ENCODE measurements around the gene ZNF664. TPM values are rescaled to one million over a fixed set of nuclear protein-coding genes. Genes with fewer than 3 reads are reported as not detected.

Gene ZNF664
- total and polyA plus RNA-seq, 9 of the 15 experiments (the other 6 are each of a cell fraction or from before 2014, with no cell fraction given), result 3.3 to 101 (median 63.6) TPM

- TF ChIP-seq, protein P1, sequence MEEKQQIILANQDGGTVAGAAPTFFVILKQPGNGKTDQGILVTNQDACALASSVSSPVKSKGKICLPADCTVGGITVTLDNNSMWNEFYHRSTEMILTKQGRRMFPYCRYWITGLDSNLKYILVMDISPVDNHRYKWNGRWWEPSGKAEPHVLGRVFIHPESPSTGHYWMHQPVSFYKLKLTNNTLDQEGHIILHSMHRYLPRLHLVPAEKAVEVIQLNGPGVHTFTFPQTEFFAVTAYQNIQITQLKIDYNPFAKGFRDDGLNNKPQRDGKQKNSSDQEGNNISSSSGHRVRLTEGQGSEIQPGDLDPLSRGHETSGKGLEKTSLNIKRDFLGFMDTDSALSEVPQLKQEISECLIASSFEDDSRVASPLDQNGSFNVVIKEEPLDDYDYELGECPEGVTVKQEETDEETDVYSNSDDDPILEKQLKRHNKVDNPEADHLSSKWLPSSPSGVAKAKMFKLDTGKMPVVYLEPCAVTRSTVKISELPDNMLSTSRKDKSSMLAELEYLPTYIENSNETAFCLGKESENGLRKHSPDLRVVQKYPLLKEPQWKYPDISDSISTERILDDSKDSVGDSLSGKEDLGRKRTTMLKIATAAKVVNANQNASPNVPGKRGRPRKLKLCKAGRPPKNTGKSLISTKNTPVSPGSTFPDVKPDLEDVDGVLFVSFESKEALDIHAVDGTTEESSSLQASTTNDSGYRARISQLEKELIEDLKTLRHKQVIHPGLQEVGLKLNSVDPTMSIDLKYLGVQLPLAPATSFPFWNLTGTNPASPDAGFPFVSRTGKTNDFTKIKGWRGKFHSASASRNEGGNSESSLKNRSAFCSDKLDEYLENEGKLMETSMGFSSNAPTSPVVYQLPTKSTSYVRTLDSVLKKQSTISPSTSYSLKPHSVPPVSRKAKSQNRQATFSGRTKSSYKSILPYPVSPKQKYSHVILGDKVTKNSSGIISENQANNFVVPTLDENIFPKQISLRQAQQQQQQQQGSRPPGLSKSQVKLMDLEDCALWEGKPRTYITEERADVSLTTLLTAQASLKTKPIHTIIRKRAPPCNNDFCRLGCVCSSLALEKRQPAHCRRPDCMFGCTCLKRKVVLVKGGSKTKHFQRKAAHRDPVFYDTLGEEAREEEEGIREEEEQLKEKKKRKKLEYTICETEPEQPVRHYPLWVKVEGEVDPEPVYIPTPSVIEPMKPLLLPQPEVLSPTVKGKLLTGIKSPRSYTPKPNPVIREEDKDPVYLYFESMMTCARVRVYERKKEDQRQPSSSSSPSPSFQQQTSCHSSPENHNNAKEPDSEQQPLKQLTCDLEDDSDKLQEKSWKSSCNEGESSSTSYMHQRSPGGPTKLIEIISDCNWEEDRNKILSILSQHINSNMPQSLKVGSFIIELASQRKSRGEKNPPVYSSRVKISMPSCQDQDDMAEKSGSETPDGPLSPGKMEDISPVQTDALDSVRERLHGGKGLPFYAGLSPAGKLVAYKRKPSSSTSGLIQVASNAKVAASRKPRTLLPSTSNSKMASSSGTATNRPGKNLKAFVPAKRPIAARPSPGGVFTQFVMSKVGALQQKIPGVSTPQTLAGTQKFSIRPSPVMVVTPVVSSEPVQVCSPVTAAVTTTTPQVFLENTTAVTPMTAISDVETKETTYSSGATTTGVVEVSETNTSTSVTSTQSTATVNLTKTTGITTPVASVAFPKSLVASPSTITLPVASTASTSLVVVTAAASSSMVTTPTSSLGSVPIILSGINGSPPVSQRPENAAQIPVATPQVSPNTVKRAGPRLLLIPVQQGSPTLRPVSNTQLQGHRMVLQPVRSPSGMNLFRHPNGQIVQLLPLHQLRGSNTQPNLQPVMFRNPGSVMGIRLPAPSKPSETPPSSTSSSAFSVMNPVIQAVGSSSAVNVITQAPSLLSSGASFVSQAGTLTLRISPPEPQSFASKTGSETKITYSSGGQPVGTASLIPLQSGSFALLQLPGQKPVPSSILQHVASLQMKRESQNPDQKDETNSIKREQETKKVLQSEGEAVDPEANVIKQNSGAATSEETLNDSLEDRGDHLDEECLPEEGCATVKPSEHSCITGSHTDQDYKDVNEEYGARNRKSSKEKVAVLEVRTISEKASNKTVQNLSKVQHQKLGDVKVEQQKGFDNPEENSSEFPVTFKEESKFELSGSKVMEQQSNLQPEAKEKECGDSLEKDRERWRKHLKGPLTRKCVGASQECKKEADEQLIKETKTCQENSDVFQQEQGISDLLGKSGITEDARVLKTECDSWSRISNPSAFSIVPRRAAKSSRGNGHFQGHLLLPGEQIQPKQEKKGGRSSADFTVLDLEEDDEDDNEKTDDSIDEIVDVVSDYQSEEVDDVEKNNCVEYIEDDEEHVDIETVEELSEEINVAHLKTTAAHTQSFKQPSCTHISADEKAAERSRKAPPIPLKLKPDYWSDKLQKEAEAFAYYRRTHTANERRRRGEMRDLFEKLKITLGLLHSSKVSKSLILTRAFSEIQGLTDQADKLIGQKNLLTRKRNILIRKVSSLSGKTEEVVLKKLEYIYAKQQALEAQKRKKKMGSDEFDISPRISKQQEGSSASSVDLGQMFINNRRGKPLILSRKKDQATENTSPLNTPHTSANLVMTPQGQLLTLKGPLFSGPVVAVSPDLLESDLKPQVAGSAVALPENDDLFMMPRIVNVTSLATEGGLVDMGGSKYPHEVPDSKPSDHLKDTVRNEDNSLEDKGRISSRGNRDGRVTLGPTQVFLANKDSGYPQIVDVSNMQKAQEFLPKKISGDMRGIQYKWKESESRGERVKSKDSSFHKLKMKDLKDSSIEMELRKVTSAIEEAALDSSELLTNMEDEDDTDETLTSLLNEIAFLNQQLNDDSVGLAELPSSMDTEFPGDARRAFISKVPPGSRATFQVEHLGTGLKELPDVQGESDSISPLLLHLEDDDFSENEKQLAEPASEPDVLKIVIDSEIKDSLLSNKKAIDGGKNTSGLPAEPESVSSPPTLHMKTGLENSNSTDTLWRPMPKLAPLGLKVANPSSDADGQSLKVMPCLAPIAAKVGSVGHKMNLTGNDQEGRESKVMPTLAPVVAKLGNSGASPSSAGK (IDR thresholded peaks at IDR 0.05), result no peak
- TF ChIP-seq ZZZ3 (IDR thresholded peaks at IDR 0.05) (no peak), TGIF2 (CRISPR knock-in tag; IDR thresholded peaks at IDR 0.05) (no peak), ERF (CRISPR knock-in tag; IDR thresholded peaks at IDR 0.05) (no peak), RERE (CRISPR knock-in tag; IDR thresholded peaks at IDR 0.05; ENCODE audit: borderline replicate concordance) (no peak), ZNF121 (CRISPR knock-in tag; conservative IDR thresholded peaks at IDR 0.05) (no peak)
- TF ChIP-seq, protein P2, sequence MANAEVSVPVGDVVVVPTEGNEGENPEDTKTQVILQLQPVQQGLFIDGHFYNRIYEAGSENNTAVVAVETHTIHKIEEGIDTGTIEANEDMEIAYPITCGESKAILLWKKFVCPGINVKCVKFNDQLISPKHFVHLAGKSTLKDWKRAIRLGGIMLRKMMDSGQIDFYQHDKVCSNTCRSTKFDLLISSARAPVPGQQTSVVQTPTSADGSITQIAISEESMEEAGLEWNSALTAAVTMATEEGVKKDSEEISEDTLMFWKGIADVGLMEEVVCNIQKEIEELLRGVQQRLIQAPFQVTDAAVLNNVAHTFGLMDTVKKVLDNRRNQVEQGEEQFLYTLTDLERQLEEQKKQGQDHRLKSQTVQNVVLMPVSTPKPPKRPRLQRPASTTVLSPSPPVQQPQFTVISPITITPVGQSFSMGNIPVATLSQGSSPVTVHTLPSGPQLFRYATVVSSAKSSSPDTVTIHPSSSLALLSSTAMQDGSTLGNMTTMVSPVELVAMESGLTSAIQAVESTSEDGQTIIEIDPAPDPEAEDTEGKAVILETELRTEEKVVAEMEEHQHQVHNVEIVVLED (CRISPR knock-in tag; IDR thresholded peaks at IDR 0.05), result no peak
Observed at GRCh38 chr12:123939716-123940626, 33.0 kb upstream of the ZNF664 start (continued).
